Measurements from ENCODE around the gene CCDC183.
"Not testable (repeated sequence)": the region's sequence is repeated elsewhere in the genome, so short reads cannot be mapped to it uniquely, and the experiment has no call there.

The CCDC183 gene

GRCh38 chr9:136763649-136764035 is 32.5 kb upstream of the CCDC183 start:
- Histone ChIP-seq H3K4me2 (ENCODE audit: low read length, poor library complexity, severe bottlenecking) (no peak overlapping the region), H3K79me1 (replicated peaks; ENCODE audit: low read length, poor library complexity, severe bottlenecking) (no peaks in the 10 kb centered on the region)
- WGBS: 95% methylated on average over 14 of the region's 14 CpGs

GRCh38 chr9:136764301-136764891 is 31.7 kb upstream of the CCDC183 start, which contains the start of gene LCN15:
TSS of gene LCN15 (minus strand) at chr9:136764518. CDS start at chr9:136764488, 30 bp downstream.
- Histone ChIP-seq H3K27ac (ENCODE audit: low read length, poor library complexity, severe bottlenecking) (no peak within 1 kb of the TSS), H3K4ac (ENCODE audit: low read depth in 1 of 2, low read length in 2 of 2) (peak within 1 kb of the TSS in 1 of 2 experiments; percentile 41), H2BK120ac (ENCODE audit: low read depth, low read length) (no peak within 1 kb of the TSS), H3K18ac (ENCODE audit: low read depth in 1 of 2, low read length in 2 of 2) (no peak within 1 kb of the TSS), H3K27me3 (ENCODE audit: control insufficient read depth in 1 of 2, insufficient read depth in 1 of 2, low read length in 2 of 2) (peaks cover 39 to 52% of the 10 kb centered on the region in 2 experiments), H3K4me2 (ENCODE audit: low read length, poor library complexity, severe bottlenecking) (no peak within 1 kb of the TSS), H3K4me3 (ENCODE audit: insufficient read depth in 1 of 2, low read depth in 1 of 2, low read length in 2 of 2) (no peak within 1 kb of the TSS), H2BK15ac (ENCODE audit: low read depth, poor library complexity, severe bottlenecking) (no peak within 1 kb of the TSS), H3K79me1 (replicated peaks; ENCODE audit: low read length, poor library complexity, severe bottlenecking) (no peaks in the 10 kb centered on the region), H2BK12ac (ENCODE audit: low read length in 2 of 2) (no peak within 1 kb of the TSS), H3K14ac (ENCODE audit: low read length in 2 of 2) (no peak within 1 kb of the TSS), H2AFZ (ENCODE audit: low read depth, low read length) (no peak within 1 kb of the TSS), H4K91ac (ENCODE audit: low read length) (peak within 1 kb of the TSS; percentile 41), H3K9ac (ENCODE audit: low read length) (no peak within 1 kb of the TSS), H2AK5ac (ENCODE audit: low read length, severe bottlenecking) (no peak within 1 kb of the TSS), H4K8ac (ENCODE audit: low read length) (no peak within 1 kb of the TSS), H3K36me3 (ENCODE audit: control insufficient read depth in 1 of 2, insufficient read depth in 2 of 2, low read depth in 1 of 2, low read length in 2 of 2) (no peaks in the 10 kb centered on the region), H3K23ac (ENCODE audit: low read length in 2 of 2) (no peak within 1 kb of the TSS), H3K4me1 (ENCODE audit: control insufficient read depth, insufficient read depth, low read depth, low read length) (peaks cover 4% of the 10 kb centered on the region), H3K9me3 (ENCODE audit: control insufficient read depth, low read length) (no peaks in the 10 kb centered on the region), H2BK5ac (ENCODE audit: low read depth, low read length, poor library complexity, severe bottlenecking) (no peak within 1 kb of the TSS)
- no peak for DNase-seq
- WGBS: 89% methylated on average over 14 of the region's 14 CpGs

More at GRCh38 chr9:136763649-136764035, 32.5 kb upstream of the CCDC183 start:
- no peak overlapping the region for H3K4ac ChIP-seq (ENCODE audit: low read depth in 1 of 2, low read length in 2 of 2)
- no peak overlapping the region for H3K18ac ChIP-seq (ENCODE audit: low read depth in 1 of 2, low read length in 2 of 2)
- H2BK120ac ChIP-seq (ENCODE audit: low read depth, low read length): no peak overlapping the region
- DNase-seq: no peak
- no peak overlapping the region for H2AK5ac ChIP-seq (ENCODE audit: low read length, severe bottlenecking)
- H3K36me3 ChIP-seq (ENCODE audit: control insufficient read depth in 1 of 2, insufficient read depth in 2 of 2, low read depth in 1 of 2, low read length in 2 of 2): no peaks in the 10 kb centered on the region
- H2BK12ac ChIP-seq (ENCODE audit: low read length in 2 of 2): no peak overlapping the region
- H4K8ac ChIP-seq (ENCODE audit: low read length): no peak overlapping the region
- no peak overlapping the region for H3K9ac ChIP-seq (ENCODE audit: low read length)
- peaks cover 4% of the 10 kb centered on the region for H3K4me1 ChIP-seq (ENCODE audit: control insufficient read depth, insufficient read depth, low read depth, low read length)
- H3K27ac ChIP-seq (ENCODE audit: low read length, poor library complexity, severe bottlenecking): no peak overlapping the region
- H3K9me3 ChIP-seq (ENCODE audit: control insufficient read depth, low read length): no peaks in the 10 kb centered on the region
- H4K91ac ChIP-seq (ENCODE audit: low read length): no peak overlapping the region
- H2BK5ac ChIP-seq (ENCODE audit: low read depth, low read length, poor library complexity, severe bottlenecking): no peak overlapping the region
- H3K4me3 ChIP-seq (ENCODE audit: insufficient read depth in 1 of 2, low read depth in 1 of 2, low read length in 2 of 2): no peak overlapping the region
- peaks cover 39 to 52% of the 10 kb centered on the region in 2 experiments for H3K27me3 ChIP-seq (ENCODE audit: control insufficient read depth in 1 of 2, insufficient read depth in 1 of 2, low read length in 2 of 2)
- H2AFZ ChIP-seq (ENCODE audit: low read depth, low read length): no peak overlapping the region
- no peak overlapping the region for H3K14ac ChIP-seq (ENCODE audit: low read length in 2 of 2)
- H2BK15ac ChIP-seq (ENCODE audit: low read depth, poor library complexity, severe bottlenecking): no peak overlapping the region
- H3K23ac ChIP-seq (ENCODE audit: low read length in 2 of 2): no peak overlapping the region

- Histone ChIP-seq H2BK12ac (ENCODE audit: low read length in 2 of 2) (no peak overlapping the region), H2BK5ac (ENCODE audit: low read depth, low read length, poor library complexity, severe bottlenecking) (no peak overlapping the region), H2AFZ (ENCODE audit: low read depth, low read length) (no peak overlapping the region), H3K9me3 (ENCODE audit: control insufficient read depth, low read length) (no peaks in the 10 kb centered on the region), H2BK15ac (ENCODE audit: low read depth, poor library complexity, severe bottlenecking) (no peak overlapping the region), H3K79me1 (replicated peaks; ENCODE audit: low read length, poor library complexity, severe bottlenecking) (no peaks in the 10 kb centered on the region), H3K9ac (ENCODE audit: low read length) (no peak overlapping the region), H3K14ac (ENCODE audit: low read length in 2 of 2) (no peak overlapping the region), H3K4me3 (ENCODE audit: insufficient read depth in 1 of 2, low read depth in 1 of 2, low read length in 2 of 2) (no peak overlapping the region), H4K91ac (ENCODE audit: low read length) (no peak overlapping the region), H3K36me3 (ENCODE audit: control insufficient read depth in 1 of 2, insufficient read depth in 2 of 2, low read depth in 1 of 2, low read length in 2 of 2) (no peaks in the 10 kb centered on the region), H3K4me2 (ENCODE audit: low read length, poor library complexity, severe bottlenecking) (no peak overlapping the region), H3K18ac (ENCODE audit: low read depth in 1 of 2, low read length in 2 of 2) (no peak overlapping the region), H3K4me1 (ENCODE audit: control insufficient read depth, insufficient read depth, low read depth, low read length) (peaks cover 7% of the 10 kb centered on the region), H3K27ac (ENCODE audit: low read length, poor library complexity, severe bottlenecking) (no peak overlapping the region), H2BK120ac (ENCODE audit: low read depth, low read length) (no peak overlapping the region), H4K8ac (ENCODE audit: low read length) (no peak overlapping the region), H3K27me3 (ENCODE audit: control insufficient read depth in 1 of 2, insufficient read depth in 1 of 2, low read length in 2 of 2) (peaks cover 34 to 47% of the 10 kb centered on the region in 2 experiments), H2AK5ac (ENCODE audit: low read length, severe bottlenecking) (no peak overlapping the region), H3K4ac (ENCODE audit: low read depth in 1 of 2, low read length in 2 of 2) (no peak overlapping the region), H3K23ac (ENCODE audit: low read length in 2 of 2) (no peak overlapping the region)
- WGBS: 97% methylated on average over 14 of the region's 14 CpGs
- no peak for DNase-seq
These were observed 31.1 kb upstream of the CCDC183 start for GRCh38 chr9:136765041-136765440.

GRCh38 chr9:136765745-136766409 is 30.3 kb upstream of the CCDC183 start:
- H3K79me1 ChIP-seq (replicated peaks; ENCODE audit: low read length, poor library complexity, severe bottlenecking); H2AK5ac ChIP-seq (ENCODE audit: low read length, severe bottlenecking); H2BK15ac ChIP-seq (ENCODE audit: low read depth, poor library complexity, severe bottlenecking); H2AFZ ChIP-seq (ENCODE audit: low read depth, low read length); H3K36me3 ChIP-seq (ENCODE audit: control insufficient read depth in 1 of 2, insufficient read depth in 2 of 2, low read depth in 1 of 2, low read length in 2 of 2); H3K4ac ChIP-seq (ENCODE audit: low read depth in 1 of 2, low read length in 2 of 2); H4K8ac ChIP-seq (ENCODE audit: low read length); H3K9ac ChIP-seq (ENCODE audit: low read length); H3K4me1 ChIP-seq (ENCODE audit: control insufficient read depth, insufficient read depth, low read depth, low read length); H2BK12ac ChIP-seq (ENCODE audit: low read length in 2 of 2); DNase-seq; H4K91ac ChIP-seq (ENCODE audit: low read length); H3K27ac ChIP-seq (ENCODE audit: low read length, poor library complexity, severe bottlenecking); H3K4me3 ChIP-seq (ENCODE audit: insufficient read depth in 1 of 2, low read depth in 1 of 2, low read length in 2 of 2); H3K4me2 ChIP-seq (ENCODE audit: low read length, poor library complexity, severe bottlenecking); H3K23ac ChIP-seq (ENCODE audit: low read length in 2 of 2); H3K9me3 ChIP-seq (ENCODE audit: control insufficient read depth, low read length); H3K14ac ChIP-seq (ENCODE audit: low read length in 2 of 2); H2BK120ac ChIP-seq (ENCODE audit: low read depth, low read length); H2BK5ac ChIP-seq (ENCODE audit: low read depth, low read length, poor library complexity, severe bottlenecking); H3K18ac ChIP-seq (ENCODE audit: low read depth in 1 of 2, low read length in 2 of 2): not testable (repeated sequence)
- 86% methylated on average over 11 of the region's 14 CpGs for WGBS
- peaks cover 33 to 41% of the 10 kb centered on the region in 2 experiments for H3K27me3 ChIP-seq (ENCODE audit: control insufficient read depth in 1 of 2, insufficient read depth in 1 of 2, low read length in 2 of 2)
